GM12878 (cell line): ENCODE data around the gene OPTC. TPM values are rescaled to one million over a fixed set of nuclear protein-coding genes. Genes with fewer than 3 reads are reported as not detected.
A peak's percentile ranks its signal among the peaks of the same experiment; 100 is the strongest.

Source experiments
- ATAC-seq: fragments of 200-7000 bp; cut with Tn5 transposase; 3 replicates; pipeline ENCODE4 v1.9.1; 2020; ENCODE audit warnings: mild to moderate bottlenecking, moderate library complexity
- BruUV-seq: library from RNA; stranded (reverse); fragments of 400-500 nt; replicated peaks from 2 replicates; lab custom pipeline; 2021; lab: Mats Ljungman, UMichigan
- CTCF ChIA-PET: fragments of 300-600 bp; sonication (Branson Sonifier 250); formaldehyde crosslinking; extraction: SDS; loops from one replicate; lab custom pipeline; 2021; ENCODE audit warnings: inconsistent platforms; lab: Yijun Ruan, JAX
- POLR2A ChIA-PET: fragments of 350-600 bp; formaldehyde crosslinking; extraction: SDS; loops from one replicate; lab custom pipeline; 2021; ENCODE audit warnings: inconsistent platforms; lab: Charles Lee
- RAD21 ChIA-PET: fragments of 300-600 bp; sonication (Branson Sonifier 250); formaldehyde crosslinking; loops from one replicate; lab custom pipeline; 2023; ENCODE audit warnings: antibody characterized with exemption; ENCODE audit not compliant: unreplicated experiment; lab: Charles Lee
- SMC1A ChIA-PET: fragments of 300-600 bp; sonication (Branson Sonifier 250); formaldehyde crosslinking; loops from one replicate; lab custom pipeline; 2023; ENCODE audit not compliant: unreplicated experiment, uncharacterized antibody; lab: Charles Lee
- DNase-seq: peaks from one replicate; pipeline ENCODE4 v3.0.0-alpha.2; 2011; ENCODE audit warnings: low read depth, low spot score
- FAIRE-seq: peaks from 3 replicates; lab custom pipeline; 2011; peaks lifted over from hg19 to GRCh38; lab: Jason Lieb, UNC
- H2AFZ ChIP-seq: 2 replicates; pipeline ENCODE4 v1.6.0; 2011; ENCODE audit warnings: low read depth, low read length, control low read depth; ENCODE audit not compliant: control insufficient read depth
- H3K27ac ChIP-seq: 2 replicates; pipeline ENCODE4 v1.5.1; 2011; ENCODE audit warnings: control low read depth; ENCODE audit not compliant: control insufficient read depth, insufficient read depth
- H3K27me3 ChIP-seq, 2 experiments: replicated peaks in 1 of 2; 2 replicates each; pipeline versions ENCODE4 v1.6.0 to v1.6.1; 2011; ENCODE audit warnings: low read length in 1 of 2; ENCODE audit not compliant: control insufficient read depth in 2 of 2, insufficient read depth in 2 of 2
- H3K36me3 ChIP-seq, 2 experiments: 2 replicates each; pipeline ENCODE4 v1.5.1; 2011; ENCODE audit warnings: low read length in 1 of 2; ENCODE audit not compliant: control insufficient read depth in 2 of 2, insufficient read depth in 2 of 2
- H3K4me1 ChIP-seq: 2 replicates; pipeline ENCODE4 v1.6.1; 2011; ENCODE audit warnings: mild to moderate bottlenecking, low read length, moderate library complexity, mixed read lengths; ENCODE audit not compliant: control insufficient read depth, insufficient read depth
- H3K4me2 ChIP-seq: 2 replicates; pipeline ENCODE4 v1.6.0; 2011; ENCODE audit warnings: control low read depth; ENCODE audit not compliant: control insufficient read depth, insufficient read depth
- H3K4me3 ChIP-seq: fragments of 200-600 bp; sonication (generic); 2 replicates; pipeline ENCODE4 v1.5.1; 2016
- H3K79me2 ChIP-seq: 2 replicates; pipeline ENCODE4 v1.6.0; 2011; ENCODE audit warnings: low read length; ENCODE audit not compliant: control insufficient read depth, insufficient read depth
- H3K9ac ChIP-seq: 2 replicates; pipeline ENCODE4 v1.8.0; 2011; ENCODE audit warnings: low read length, control low read depth, mixed read lengths; ENCODE audit not compliant: control insufficient read depth, insufficient read depth
- H3K9me3 ChIP-seq: replicated peaks from 3 replicates; pipeline ENCODE4 v1.5.1; 2011; ENCODE audit warnings: mild to moderate bottlenecking, low read length; ENCODE audit not compliant: control insufficient read depth, insufficient read depth
- H4K20me1 ChIP-seq: 2 replicates; pipeline ENCODE4 v1.6.0; 2011; ENCODE audit not compliant: control insufficient read depth, insufficient read depth
- CBX3 ChIP-seq: fragments of 200-600 bp; sonication (generic); IDR thresholded peaks from 2 replicates; pipeline ENCODE4 v1.6.1; 2016; ENCODE audit warnings: low read depth, borderline replicate concordance
- CHD4 ChIP-seq: fragments of 200-600 bp; sonication (generic); IDR thresholded peaks from 2 replicates; pipeline ENCODE4 v1.6.1; 2016; ENCODE audit warnings: mild to moderate bottlenecking
- EED ChIP-seq: sonication (generic); IDR thresholded peaks from 2 replicates; pipeline ENCODE4 v1.6.1; 2016; ENCODE audit warnings: antibody characterized with exemption, low read depth
- EGR1 ChIP-seq, 2 experiments: IDR thresholded peaks; 1 replicate in 1 of 2; 2 replicates in 1 of 2; pipeline ENCODE4 v1.6.1; 2011 to 2012; ENCODE audit warnings: low read depth in 2 of 2, low read length in 2 of 2, borderline replicate concordance in 1 of 2, mild to moderate bottlenecking in 1 of 2, moderate library complexity in 1 of 2
- POLR2AphosphoS2 ChIP-seq: IDR thresholded peaks from 2 replicates; pipeline ENCODE4 v1.6.1; 2011; ENCODE audit warnings: low read depth, mild to moderate bottlenecking, low read length, improper control_type of control experiment, moderate library complexity
- PRDM15 ChIP-seq: fragments of 450-650 bp; formaldehyde crosslinking; IDR thresholded peaks from 2 replicates; pipeline ENCODE4 v1.4.0; 2020; ENCODE audit warnings: mild to moderate bottlenecking, moderate library complexity
- RUNX3 ChIP-seq: IDR thresholded peaks from 2 replicates; pipeline ENCODE4 v1.6.1; 2012; ENCODE audit warnings: low read length, inconsistent platforms
- SUZ12 ChIP-seq: fragments of 200-600 bp; sonication (generic); IDR thresholded peaks from one replicate; pipeline ENCODE4 v1.6.1; 2018; ENCODE audit warnings: antibody characterized with exemption, mild to moderate bottlenecking; ENCODE audit not compliant: unreplicated experiment
- TCF3 ChIP-seq: IDR thresholded peaks from 2 replicates; pipeline ENCODE4 v1.6.1; 2012; ENCODE audit warnings: low read depth, mild to moderate bottlenecking, low read length, borderline replicate concordance; ENCODE audit not compliant: insufficient read depth
- WGBS: methylation state at CpG from one replicate; pipeline ENCODE4 v1.1.6; 2016; ENCODE audit warnings: low lambda C conversion rate; ENCODE audit not compliant: insufficient replicate concordance, insufficient coverage; ENCODE audit errors: missing lambda C conversion rate; 5-methylcytosine and 5-hydroxymethylcytosine counted together
- in situ Hi-C: fragments of 300-500 bp; cut with MboI; formaldehyde crosslinking; loops from 9 replicates; pipeline ENCODE4 v1.14.3; 2018; ENCODE audit warnings: mixed read lengths
- intact Hi-C: fragments of 100-400 bp; cut with micrococcal nuclease; formaldehyde crosslinking; loops from one replicate; pipeline ENCODE4 v1.14.2; 2022; ENCODE audit not compliant: unreplicated experiment
- polyA plus RNA-seq, 11 experiments: library from polyadenylated mRNA; depleted of rRNA in 4 of 11; unstranded in 6 of 11; stranded (reverse) in 5 of 11; fragments of >200 nt; fragmentation: Nextera tagmentation in 4 of 11; fragmentation: Illumina TruSeq in 1 of 11; extraction: Ambion mirVana in 4 of 11; extraction: Trizol in 1 of 11; gene quantifications; 1 replicate in 1 of 11; 2 replicates in 10 of 11; pipeline versions ENCODE4 v1.2.1 to v1.2.3, GENCODE V29; 2011 to 2016; ENCODE audit warnings: inconsistent platforms in 2 of 11, missing spikeins in 2 of 11, low read depth in 1 of 11
- total RNA-seq, 4 experiments: library from RNA; depleted of rRNA in 3 of 4; stranded (reverse); fragments of >200 nt in 3 of 4; fragmentation: Illumina TruSeq in 1 of 4; extraction: Trizol in 1 of 4; gene quantifications; 2 replicates each; pipeline versions ENCODE4 v1.2.1 to v1.2.3, GENCODE V29; 2013 to 2021

OPTC gene
- total and polyA plus RNA-seq, 10 of the 15 experiments (the other 5 are each of a cell fraction or from before 2014, with no cell fraction given), result not detected

GRCh38 chr1:203556047-203556851, 62.3 kb downstream of the OPTC start:
- RAD21 ChIA-PET, result no interaction called here
- H3K9me3 ChIP-seq, result no peaks in the 10 kb centered on the region
- intact Hi-C loops (no loop called here), in situ Hi-C loops (no loop called here)
- H3K36me3 ChIP-seq, result no peaks in the 10 kb centered on the region
- no peaks in the 10 kb centered on the region; a peak in 1 of 4 replicates for H3K27me3 ChIP-seq
- H3K9ac ChIP-seq, result no peak overlapping the region
- CTCF ChIA-PET, result interaction anchor here (0.6 kb wide), 1 partner anchor 24 kb away, joined by 3 read pairs; no protein-coding TSS in a partner anchor
- POLR2A ChIA-PET, result no interaction called here
- H3K4me1 ChIP-seq, result no peaks in the 10 kb centered on the region
- 27% methylated on average over 16 of the region's 16 CpGs for WGBS
- no peak overlapping the region for H3K4me2 ChIP-seq
- SMC1A ChIA-PET, result interaction anchor here (1.0 kb wide), 1 partner anchor 341 kb away, joined by 3 read pairs; no protein-coding TSS in a partner anchor
- H4K20me1 ChIP-seq, result no peaks in the 10 kb centered on the region
- no peak for FAIRE-seq
- H3K4me3 ChIP-seq, result no peak overlapping the region
- H3K27ac ChIP-seq, result no peak overlapping the region
- BruUV-seq, result no TSS peak
- no peak for ATAC-seq
- TF ChIP-seq EGR1 (IDR thresholded peaks at IDR 0.05; ENCODE audit: borderline replicate concordance in 1 of 2, low read depth in 2 of 2, low read length in 2 of 2) (peak in 1 of 2 experiments; percentile 34; a peak in 1 of 3 replicates), SUZ12 (no peak), CBX3 (no peak)
- H2AFZ ChIP-seq, result no peak overlapping the region
- DNase-seq, result no peak
- H3K79me2 ChIP-seq, result no peaks in the 10 kb centered on the region

GRCh38 chr1:203557390-203557789, 63.4 kb downstream of the OPTC start:
- no peak overlapping the region for H3K4me3 ChIP-seq
- intact Hi-C loops (no loop called here), in situ Hi-C loops (no loop called here)
- SMC1A ChIA-PET, result no interaction called here
- no peaks in the 10 kb centered on the region for H3K79me2 ChIP-seq
- H3K9ac ChIP-seq, result no peak overlapping the region
- WGBS, result 64% methylated on average over 7 of the region's 7 CpGs
- H2AFZ ChIP-seq, result no peak overlapping the region
- no peaks in the 10 kb centered on the region; a peak in 2 of 4 replicates for H3K27me3 ChIP-seq
- ATAC-seq (no peak), DNase-seq (no peak), FAIRE-seq (no peak)
- CTCF ChIA-PET, result interaction anchor here (0.6 kb wide), 1 partner anchor 1195 kb away, joined by 3 read pairs; no protein-coding TSS in a partner anchor
- no peaks in the 10 kb centered on the region for H4K20me1 ChIP-seq
- RAD21 ChIA-PET, result no interaction called here
- BruUV-seq, result no TSS peak
- H3K9me3 ChIP-seq, result no peaks in the 10 kb centered on the region
- H3K27ac ChIP-seq, result no peak overlapping the region
- POLR2A ChIA-PET, result no interaction called here
- H3K4me2 ChIP-seq, result no peak overlapping the region
- H3K4me1 ChIP-seq, result no peaks in the 10 kb centered on the region
- H3K36me3 ChIP-seq, result no peaks in the 10 kb centered on the region
- TF ChIP-seq POLR2AphosphoS2 (no peak), EED (no peak), PRDM15 (CRISPR knock-in tag) (no peak), TCF3 (no peak), RUNX3 (no peak), CHD4 (no peak)
